ENCODE results near the gene TXNDC2. TPM values are rescaled to one million over a fixed set of nuclear protein-coding genes. Genes with fewer than 3 reads are reported as not detected.
A peak's percentile ranks its signal among the peaks of the same experiment; 100 is the strongest.

Gene TXNDC2
- total RNA-seq, 4 donors from 2014 or later: not detected

DNA sequence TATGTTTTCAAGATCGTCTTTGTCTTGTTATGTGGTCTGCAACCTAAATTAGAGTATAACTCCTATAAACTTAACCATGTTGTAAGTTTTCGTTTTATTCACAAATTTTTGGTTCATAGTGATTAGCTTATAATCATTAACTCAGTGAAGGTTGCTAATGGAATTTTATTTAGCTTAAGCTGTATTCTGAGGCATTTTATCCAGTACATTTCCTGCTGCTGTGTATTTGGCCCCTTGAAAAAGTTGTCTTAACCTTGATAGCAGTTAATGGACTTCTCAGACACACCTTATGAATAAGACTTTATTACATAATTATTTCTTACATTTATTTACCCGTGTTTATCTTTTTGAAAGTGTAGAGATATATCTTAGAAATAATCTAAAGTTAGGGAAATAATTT is 48.5 kb downstream of the TXNDC2 start:
- in situ Hi-C loops (cut with MboI; ENCODE audit: low sequenced_read_pairs in 4 of 4) (loop anchor here in 1 of 4 donors (25.0 kb wide), 1 partner anchor 347 kb away; no protein-coding TSS in a partner anchor), intact Hi-C loops (cut with DNase I; ENCODE audit: low total_unique reads) (no loop called here)
- peaks cover 31 to 45% of the 10 kb centered on the region in 2 donors for H3K4me1 ChIP-seq
- ATAC-seq: no peak
- H3K27ac ChIP-seq: peak overlapping the region in 2 of 4 donors; percentile 23 to 34
- peaks cover 0 to 36% of the 10 kb centered on the region in 2 donors for H3K36me3 ChIP-seq
- no peaks in the 10 kb centered on the region for H3K9me3 ChIP-seq
- no peak overlapping the region for H3K4me3 ChIP-seq
- H3K27me3 ChIP-seq: no peaks in the 10 kb centered on the region
- no peak for DNase-seq
- no peak for TF ChIP-seq POLR2A (IDR thresholded peaks at IDR 0.05)
- TF ChIP-seq, protein P1, sequence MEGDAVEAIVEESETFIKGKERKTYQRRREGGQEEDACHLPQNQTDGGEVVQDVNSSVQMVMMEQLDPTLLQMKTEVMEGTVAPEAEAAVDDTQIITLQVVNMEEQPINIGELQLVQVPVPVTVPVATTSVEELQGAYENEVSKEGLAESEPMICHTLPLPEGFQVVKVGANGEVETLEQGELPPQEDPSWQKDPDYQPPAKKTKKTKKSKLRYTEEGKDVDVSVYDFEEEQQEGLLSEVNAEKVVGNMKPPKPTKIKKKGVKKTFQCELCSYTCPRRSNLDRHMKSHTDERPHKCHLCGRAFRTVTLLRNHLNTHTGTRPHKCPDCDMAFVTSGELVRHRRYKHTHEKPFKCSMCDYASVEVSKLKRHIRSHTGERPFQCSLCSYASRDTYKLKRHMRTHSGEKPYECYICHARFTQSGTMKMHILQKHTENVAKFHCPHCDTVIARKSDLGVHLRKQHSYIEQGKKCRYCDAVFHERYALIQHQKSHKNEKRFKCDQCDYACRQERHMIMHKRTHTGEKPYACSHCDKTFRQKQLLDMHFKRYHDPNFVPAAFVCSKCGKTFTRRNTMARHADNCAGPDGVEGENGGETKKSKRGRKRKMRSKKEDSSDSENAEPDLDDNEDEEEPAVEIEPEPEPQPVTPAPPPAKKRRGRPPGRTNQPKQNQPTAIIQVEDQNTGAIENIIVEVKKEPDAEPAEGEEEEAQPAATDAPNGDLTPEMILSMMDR (IDR thresholded peaks at IDR 0.05 in 4 of 5, conservative IDR thresholded peaks at IDR 0.05 in 1 of 5): no peak

Other genes with a start within 250 kb of the TXNDC2 start
- 1 to 10 TPM; 3.2 to 7.1 (median 4.4) TPM for gene RAB31, start 177.7 kb upstream of the TXNDC2 start, total RNA-seq
- gene VAPA, start 28.0 kb downstream of the TXNDC2 start, total RNA-seq: 100 to 1,000 TPM; 227 to 320 (median 243) TPM